Left ventricle myocardium inferior (tissue), 1 donor: ENCODE measurements around the gene KIR3DL3. TPM values are rescaled to one million over a fixed set of nuclear protein-coding genes. Genes with fewer than 3 reads are reported as not detected.
A peak's percentile ranks its signal among the peaks of the same experiment; 100 is the strongest.
"Not testable (repeated sequence)": the region's sequence is repeated elsewhere in the genome, so short reads cannot be mapped to it uniquely, and the experiment has no call there.

Source experiments
- DNase-seq: peaks from one replicate; pipeline ENCODE4 v3.0.0-alpha.2; 2020
- H3K27ac ChIP-seq: fragments of 200-600 bp; replicated peaks from 2 replicates; pipeline ENCODE4 v1.8.0; 2021
- H3K27me3 ChIP-seq: fragments of 200-600 bp; 2 replicates; pipeline ENCODE4 v1.8.0; 2021; ENCODE audit warnings: low read depth
- H3K36me3 ChIP-seq: fragments of 200-600 bp; 2 replicates; pipeline ENCODE4 v1.8.0; 2021
- H3K4me1 ChIP-seq: fragments of 200-600 bp; 2 replicates; pipeline ENCODE4 v1.8.0; 2021
- H3K4me3 ChIP-seq: fragments of 200-600 bp; 2 replicates; pipeline ENCODE4 v1.8.0; 2021; ENCODE audit warnings: mild to moderate bottlenecking, moderate library complexity
- H3K9me3 ChIP-seq: fragments of 200-600 bp; replicated peaks from 2 replicates; pipeline ENCODE4 v1.8.0; 2021
- CTCF ChIP-seq: fragments of 200-600 bp; IDR thresholded peaks from 2 replicates; pipeline ENCODE4 v1.8.0; 2021; ENCODE audit warnings: antibody characterized with exemption, mild to moderate bottlenecking, borderline replicate concordance
- intact Hi-C: fragments of 100-400 bp; cut with micrococcal nuclease; formaldehyde crosslinking; loops from one replicate; pipeline ENCODE4 v1.11.0; 2022
- long read RNA-seq: library from polyadenylated mRNA; unstranded; transcript quantifications from one replicate; pipeline ENCODE4 v2.0.0, GENCODE V29; 2021
- total RNA-seq: library from RNA; stranded (reverse); fragmentation: NEBNext Ultra II Directional; extraction: Animal tissue kit (Norgen Biotek cat#: 25700); gene quantifications from one replicate; pipeline ENCODE4 v1.2.1, GENCODE V29; 2021
- donor health status: DM: no; HTN: yes; CAD: no; lungs with severe emphysema.

Gene KIR3DL3
- total RNA-seq = not detected
- long read RNA-seq = 0 reads

- H3K36me3 ChIP-seq = no peaks in the 10 kb centered on the region
- intact Hi-C loops = no loop called here
- no peak for TF ChIP-seq CTCF
- H3K27me3 ChIP-seq = no peaks in the 10 kb centered on the region
- DNase-seq = no peak
- H3K4me3 ChIP-seq = no peak within 1 kb of the TSS
- peaks cover 53% of the 10 kb centered on the region for H3K9me3 ChIP-seq
- no peaks in the 10 kb centered on the region for H3K4me1 ChIP-seq
- no peak within 1 kb of the TSS for H3K27ac ChIP-seq
Observed at GRCh38 chr19:54724142-54724541, at the start of gene KIR3DL3. KIR3DL3 (plus strand) TSS chr19:54724442; CDS start chr19:54724497, 55 bp downstream.

- H3K9me3 ChIP-seq, H3K4me3 ChIP-seq, H3K36me3 ChIP-seq, intact Hi-C loops, H3K4me1 ChIP-seq, DNase-seq, H3K27ac ChIP-seq: not testable (repeated sequence)
- peaks cover 35% of the 10 kb centered on the region for H3K27me3 ChIP-seq
- peak; percentile 89 for TF ChIP-seq CTCF
Observed at GRCh38 chr19:54676210-54676834, 47.9 kb upstream of the KIR3DL3 start.

- H3K9me3 ChIP-seq = no peaks in the 10 kb centered on the region
- TF ChIP-seq CTCF = no peak
- no peak for DNase-seq
- H3K4me1 ChIP-seq = no peaks in the 10 kb centered on the region
- intact Hi-C loops = no loop called here
- no peak overlapping the region for H3K27ac ChIP-seq
- no peaks in the 10 kb centered on the region for H3K36me3 ChIP-seq
- no peak overlapping the region for H3K4me3 ChIP-seq
- H3K27me3 ChIP-seq = peaks cover 34% of the 10 kb centered on the region
Observed at GRCh38 chr19:54677217-54677616, 47.0 kb upstream of the KIR3DL3 start.

GRCh38 chr19:54681596-54681995 is 42.6 kb upstream of the KIR3DL3 start:
- not testable (repeated sequence) for H3K4me3 ChIP-seq, H3K9me3 ChIP-seq

GRCh38 chr19:54682306-54682856 is 41.9 kb upstream of the KIR3DL3 start:
- DNase-seq = no peak
- no peaks in the 10 kb centered on the region for H3K36me3 ChIP-seq
- H3K27me3 ChIP-seq = peaks cover 43% of the 10 kb centered on the region
- no peak for TF ChIP-seq CTCF
- intact Hi-C loops = no loop called here
- no peaks in the 10 kb centered on the region for H3K4me1 ChIP-seq
- H3K9me3 ChIP-seq = no peaks in the 10 kb centered on the region
- no peak overlapping the region for H3K4me3 ChIP-seq
- H3K27ac ChIP-seq = no peak overlapping the region

More at GRCh38 chr19:54681596-54681995, 42.6 kb upstream of the KIR3DL3 start:
- intact Hi-C loops, H3K27ac ChIP-seq, DNase-seq, H3K36me3 ChIP-seq, H3K4me1 ChIP-seq: not testable (repeated sequence)
- H3K27me3 ChIP-seq = peaks cover 43% of the 10 kb centered on the region

- DNase-seq = no peak
- no peak overlapping the region for H3K27ac ChIP-seq
- no peak overlapping the region for H3K4me3 ChIP-seq
- H3K36me3 ChIP-seq = no peaks in the 10 kb centered on the region
- intact Hi-C loops = no loop called here
- TF ChIP-seq CTCF = no peak
- no peaks in the 10 kb centered on the region for H3K4me1 ChIP-seq
- H3K9me3 ChIP-seq = no peaks in the 10 kb centered on the region
- H3K27me3 ChIP-seq = peaks cover 49% of the 10 kb centered on the region
Observed at GRCh38 chr19:54684527-54684926, 39.7 kb upstream of the KIR3DL3 start.
